GM12873 (cell line): ENCODE data around the gene DMRTA2.

Experiments used
- CTCF ChIP-seq: IDR thresholded peaks from 2 replicates; pipeline ENCODE4 v1.5.1; 2012; ENCODE audit warnings: low read depth, mild to moderate bottlenecking, moderate library complexity, low read length, control low read depth; ENCODE audit not compliant: insufficient read depth; ENCODE audit errors: missing control alignments

Gene DMRTA2

GRCh38 chr1:50419192-50419906, 3.9 kb downstream of the DMRTA2 start:
- TF ChIP-seq CTCF = no peak

- no peak for TF ChIP-seq CTCF
Measured at GRCh38 chr1:50418600-50419109, 4.6 kb downstream of the DMRTA2 start.

GRCh38 chr1:50417946-50418599, 5.2 kb downstream of the DMRTA2 start:
- no peak for TF ChIP-seq CTCF

- no peak for TF ChIP-seq CTCF
Measured at GRCh38 chr1:50417507-50417906, 5.7 kb downstream of the DMRTA2 start.

- no peak for TF ChIP-seq CTCF
Measured at GRCh38 chr1:50416553-50417453, 6.4 kb downstream of the DMRTA2 start.

- TF ChIP-seq CTCF = no peak
Measured at GRCh38 chr1:50416150-50416527, 7.1 kb downstream of the DMRTA2 start.
